WTC11 (cell line): ENCODE data around the gene RSPH9.

Source experiments
- CBFB ChIP-seq: sonication (generic); formaldehyde crosslinking; IDR thresholded peaks from 2 replicates; pipeline ENCODE4 v1.8.1; 2022; ENCODE audit warnings: mild to moderate bottlenecking, low read depth, missing genetic modification reagents
- CTCF ChIP-seq: fragments of 200-600 bp; IDR thresholded peaks from 2 replicates; pipeline ENCODE4 v1.8.0; 2022; ENCODE audit warnings: antibody characterized with exemption
- E2F5 ChIP-seq: sonication (generic); formaldehyde crosslinking; IDR thresholded peaks from 2 replicates; pipeline ENCODE4 v1.8.1; 2022; ENCODE audit warnings: mild to moderate bottlenecking, moderate library complexity, missing genetic modification reagents
- JAZF1 ChIP-seq: fragments of 250-450 bp; sonication (Bioruptor Pico); IDR thresholded peaks from 2 replicates; pipeline ENCODE4 v1.9.0; 2021; ENCODE audit warnings: moderate library complexity, mild to moderate bottlenecking, inconsistent platforms
- NFYB ChIP-seq: sonication (generic); formaldehyde crosslinking; conservative IDR thresholded peaks from 2 replicates; pipeline ENCODE4 v1.8.0; 2022; ENCODE audit warnings: low read depth, missing genetic modification reagents
- NR3C1 ChIP-seq: sonication (generic); formaldehyde crosslinking; conservative IDR thresholded peaks from 2 replicates; pipeline ENCODE4 v1.8.1; 2023; ENCODE audit warnings: low read depth, mild to moderate bottlenecking, missing genetic modification reagents
- SP1 ChIP-seq: sonication (generic); formaldehyde crosslinking; conservative IDR thresholded peaks from 2 replicates; pipeline ENCODE4 v1.8.1; 2022; ENCODE audit warnings: missing genetic modification reagents
- USF2 ChIP-seq: sonication (generic); formaldehyde crosslinking; IDR thresholded peaks from 2 replicates; pipeline ENCODE4 v1.8.1; 2023; ENCODE audit warnings: mild to moderate bottlenecking, missing genetic modification reagents, moderate library complexity
- TF ChIP-seq, protein P1 (sequence below): sonication (generic); formaldehyde crosslinking; IDR thresholded peaks from 2 replicates; pipeline ENCODE4 v1.8.1; 2023; ENCODE audit warnings: mild to moderate bottlenecking, missing genetic modification reagents
- TF ChIP-seq, protein P2 (sequence below): sonication (generic); formaldehyde crosslinking; IDR thresholded peaks from 2 replicates; pipeline ENCODE4 v1.8.0; 2022; ENCODE audit warnings: mild to moderate bottlenecking, missing genetic modification reagents

GRCh38 chr6:43676962-43677606 is 32.2 kb downstream of the RSPH9 start:
- TF ChIP-seq E2F5 (CRISPR knock-in tag) = no peak
- no peak for TF ChIP-seq CTCF
- no peak for TF ChIP-seq SP1
- no peak for TF ChIP-seq CBFB (CRISPR knock-in tag)
- TF ChIP-seq, protein P1, sequence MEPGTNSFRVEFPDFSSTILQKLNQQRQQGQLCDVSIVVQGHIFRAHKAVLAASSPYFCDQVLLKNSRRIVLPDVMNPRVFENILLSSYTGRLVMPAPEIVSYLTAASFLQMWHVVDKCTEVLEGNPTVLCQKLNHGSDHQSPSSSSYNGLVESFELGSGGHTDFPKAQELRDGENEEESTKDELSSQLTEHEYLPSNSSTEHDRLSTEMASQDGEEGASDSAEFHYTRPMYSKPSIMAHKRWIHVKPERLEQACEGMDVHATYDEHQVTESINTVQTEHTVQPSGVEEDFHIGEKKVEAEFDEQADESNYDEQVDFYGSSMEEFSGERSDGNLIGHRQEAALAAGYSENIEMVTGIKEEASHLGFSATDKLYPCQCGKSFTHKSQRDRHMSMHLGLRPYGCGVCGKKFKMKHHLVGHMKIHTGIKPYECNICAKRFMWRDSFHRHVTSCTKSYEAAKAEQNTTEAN (CRISPR knock-in tag) = no peak
- no peak for TF ChIP-seq JAZF1 (CRISPR knock-in tag)
- no peak for TF ChIP-seq USF2 (CRISPR knock-in tag)
- TF ChIP-seq, protein P2, sequence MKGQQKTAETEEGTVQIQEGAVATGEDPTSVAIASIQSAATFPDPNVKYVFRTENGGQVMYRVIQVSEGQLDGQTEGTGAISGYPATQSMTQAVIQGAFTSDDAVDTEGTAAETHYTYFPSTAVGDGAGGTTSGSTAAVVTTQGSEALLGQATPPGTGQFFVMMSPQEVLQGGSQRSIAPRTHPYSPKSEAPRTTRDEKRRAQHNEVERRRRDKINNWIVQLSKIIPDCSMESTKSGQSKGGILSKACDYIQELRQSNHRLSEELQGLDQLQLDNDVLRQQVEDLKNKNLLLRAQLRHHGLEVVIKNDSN (CRISPR knock-in tag) = no peak
- no peak for TF ChIP-seq NR3C1
- TF ChIP-seq NFYB = no peak
